ENCODE results near the gene MYO9B.

DNA sequence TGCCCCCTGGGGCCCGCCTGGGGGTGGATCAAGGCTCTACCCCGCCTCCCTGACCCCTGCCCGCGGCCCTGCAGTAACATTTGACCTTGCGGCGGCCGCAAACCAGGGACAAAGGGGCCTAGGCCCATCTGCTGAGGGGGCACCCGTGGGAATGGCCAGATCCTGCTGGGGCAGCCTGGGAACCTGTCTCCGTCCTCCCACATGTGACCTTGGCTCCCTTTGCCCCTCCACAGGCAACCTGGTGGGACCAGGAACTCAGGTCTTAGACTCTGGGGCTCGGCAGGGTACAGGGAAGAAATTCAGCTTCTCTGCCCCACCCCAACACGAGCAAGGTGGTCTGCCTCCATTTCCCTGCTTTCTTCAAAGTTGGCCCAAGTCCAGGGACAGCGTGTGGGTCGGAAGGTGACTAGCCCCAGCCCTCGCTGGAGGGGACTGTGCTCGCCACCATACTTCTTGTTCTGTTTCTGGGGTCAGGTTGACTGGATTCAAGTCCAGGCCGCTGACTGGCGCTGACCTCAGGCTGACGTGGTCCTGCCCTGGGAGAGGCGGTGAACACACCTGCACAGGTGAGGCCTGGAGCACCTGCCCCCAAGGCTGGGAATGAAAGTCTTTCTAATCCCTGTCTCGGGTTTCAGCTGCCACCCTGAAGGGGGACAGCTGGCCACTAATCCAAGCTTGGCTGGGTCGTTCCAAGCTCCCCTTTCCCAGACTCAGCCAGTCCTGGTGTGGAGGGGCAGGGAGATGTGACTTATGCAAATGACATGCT lies 172.6 kb downstream of the MYO9B start:
- TF ChIP-seq TAF1 (IDR thresholded peaks at IDR 0.05; ENCODE audit: borderline replicate concordance, low read depth, low read length) (no peak), POLR2A (IDR thresholded peaks at IDR 0.05; ENCODE audit: low read depth, low read length) (no peak), POLR2AphosphoS5 (IDR thresholded peaks at IDR 0.05; ENCODE audit: low read depth, low read length) (no peak)
